Measurements from ENCODE around the gene P2RY10.

DNA sequence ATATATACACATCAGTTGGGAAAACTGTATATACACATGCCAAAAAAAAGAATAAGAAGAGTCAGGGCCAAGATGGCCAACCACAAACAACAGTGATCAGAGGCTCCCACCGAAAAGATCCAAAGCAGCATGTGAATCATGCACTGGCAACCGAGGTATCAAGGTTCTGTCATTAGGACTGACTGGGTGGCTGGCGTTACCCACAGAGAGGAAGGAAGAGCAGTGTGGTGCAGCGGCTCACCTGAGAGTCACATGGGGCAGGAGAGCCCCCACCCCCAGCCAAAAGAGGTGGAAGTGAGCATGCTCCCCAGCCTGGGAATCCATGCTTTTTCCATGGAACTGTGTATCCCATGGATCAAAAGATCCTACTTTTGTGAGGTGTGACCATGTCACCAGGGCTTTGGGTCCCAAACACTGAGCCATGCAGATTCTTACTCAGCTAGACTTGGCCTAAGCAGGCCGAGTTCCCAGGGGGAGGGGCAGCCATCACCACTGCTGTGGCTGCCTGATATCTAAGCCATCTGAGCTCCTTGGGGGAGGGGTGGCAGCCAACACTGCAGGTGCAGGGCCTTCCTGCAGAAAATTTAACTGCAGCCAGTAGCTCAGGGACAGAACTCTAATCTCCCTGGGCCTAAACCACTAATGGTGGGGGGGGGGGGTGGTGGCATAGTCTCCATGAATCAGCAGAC, 52.8 kb downstream of the P2RY10 start:
- no peak for TF ChIP-seq CTCF (conservative IDR thresholded peaks at IDR 0.05; ENCODE audit: low read depth, low read length)
- no peak for TF ChIP-seq EZH2 (IDR thresholded peaks at IDR 0.05; ENCODE audit: borderline replicate concordance, low read depth, low read length, poor library complexity, severe bottlenecking)

Data from A673 (cell line).